NCI-H526 treated with DMSO at 0.1 percent for 48 hours (cell line): ENCODE data around the gene MAP1S.

Experiments
- DNase-seq: peaks from one replicate; lab custom pipeline; 2025; lab: John Stamatoyannopoulos, UW

MAP1S gene

DNA sequence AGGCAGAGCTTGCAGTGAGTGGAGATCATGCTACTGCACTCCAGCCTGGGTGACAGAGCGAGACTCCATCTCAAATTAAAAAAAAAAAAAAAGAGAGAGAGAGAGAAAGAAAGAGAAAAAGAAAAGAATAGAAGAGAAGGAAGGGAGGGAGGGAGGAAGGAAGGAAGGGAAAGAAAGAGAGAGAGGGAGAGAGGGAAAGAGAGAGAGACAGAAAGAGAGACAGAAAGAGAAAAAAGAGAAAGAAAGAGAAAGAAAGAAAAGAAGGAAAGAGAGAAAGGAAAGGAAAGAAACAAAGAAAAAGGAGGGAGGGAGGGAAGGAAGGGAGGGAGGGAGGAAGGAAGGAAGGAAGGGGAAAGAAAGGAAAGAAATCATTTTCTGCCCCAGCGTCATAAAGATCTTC, 24.1 kb upstream of the MAP1S start:
- no peak for DNase-seq

DNA sequence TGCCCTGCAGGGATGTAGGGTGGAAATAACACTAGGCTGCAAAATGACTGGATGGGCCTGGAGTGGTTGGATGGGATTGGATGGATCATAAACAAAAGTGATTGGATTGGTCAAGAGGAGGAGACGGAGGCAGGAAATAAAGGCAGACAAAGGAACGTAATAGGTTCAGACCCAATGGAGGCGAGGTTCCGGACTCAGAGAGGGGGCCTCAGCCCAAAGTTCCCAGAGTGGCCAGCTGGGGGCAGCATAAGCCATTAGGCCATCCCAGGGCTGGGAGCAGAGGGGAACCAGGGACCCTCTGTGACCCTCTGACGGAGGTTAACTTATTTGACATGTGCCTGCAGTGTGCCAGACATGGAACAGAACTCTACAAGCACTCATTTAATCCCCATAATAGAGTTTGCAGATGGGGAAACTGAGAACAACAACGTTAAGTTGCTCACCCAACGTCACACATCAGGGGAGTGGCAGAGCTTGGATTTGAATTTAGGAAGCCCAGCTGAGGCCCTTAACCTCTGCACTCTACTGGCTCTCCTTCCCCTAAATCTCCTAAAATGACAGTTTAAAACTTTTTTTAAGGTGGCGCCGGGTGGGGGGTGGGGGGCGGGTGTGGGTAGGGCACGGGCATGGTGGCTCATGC, 15.3 kb upstream of the MAP1S start:
- no peak for DNase-seq

DNA sequence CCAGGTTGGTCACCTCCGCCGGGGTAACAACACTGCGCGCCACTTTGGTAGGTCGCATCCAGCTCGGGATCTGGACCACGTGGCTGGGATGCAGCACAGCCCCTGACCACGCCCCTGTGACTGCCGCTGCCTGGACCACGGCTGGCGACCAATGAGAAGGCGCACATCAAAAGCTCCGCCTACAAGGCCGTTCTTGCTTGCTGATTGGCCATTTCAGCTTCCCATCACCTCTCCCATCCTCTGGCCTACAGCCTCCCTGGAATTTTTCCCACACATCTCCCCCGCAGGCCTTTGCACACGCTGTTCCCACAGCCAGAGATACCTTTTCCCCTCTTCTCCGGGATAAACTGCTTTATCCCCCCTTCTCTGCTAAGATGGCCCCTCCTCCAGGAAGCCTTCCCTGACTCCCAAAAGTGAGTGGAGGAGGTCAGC, 12.5 kb upstream of the MAP1S start:
- DNase-seq, result no peak

DNA sequence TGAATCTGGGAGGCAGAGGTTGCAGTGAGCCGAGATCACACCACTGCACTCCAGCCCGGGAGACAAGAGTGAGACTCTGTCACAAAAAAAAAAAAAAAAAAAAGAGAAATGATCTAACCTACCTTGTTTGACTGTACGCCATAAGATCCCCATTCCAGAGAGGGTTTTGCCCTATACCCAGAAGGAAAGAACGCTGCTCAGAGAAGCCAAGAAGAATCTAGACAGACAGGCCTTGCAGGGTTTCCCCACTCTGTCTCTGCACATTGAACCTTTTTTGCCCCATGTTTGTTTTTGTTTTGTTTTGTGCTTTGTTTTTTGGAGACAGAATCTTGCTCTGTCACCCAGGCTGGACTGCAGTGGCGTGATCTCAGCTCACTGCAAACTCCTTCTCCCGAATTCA, 7.4 kb upstream of the MAP1S start:
- DNase-seq, result no peak

DNA sequence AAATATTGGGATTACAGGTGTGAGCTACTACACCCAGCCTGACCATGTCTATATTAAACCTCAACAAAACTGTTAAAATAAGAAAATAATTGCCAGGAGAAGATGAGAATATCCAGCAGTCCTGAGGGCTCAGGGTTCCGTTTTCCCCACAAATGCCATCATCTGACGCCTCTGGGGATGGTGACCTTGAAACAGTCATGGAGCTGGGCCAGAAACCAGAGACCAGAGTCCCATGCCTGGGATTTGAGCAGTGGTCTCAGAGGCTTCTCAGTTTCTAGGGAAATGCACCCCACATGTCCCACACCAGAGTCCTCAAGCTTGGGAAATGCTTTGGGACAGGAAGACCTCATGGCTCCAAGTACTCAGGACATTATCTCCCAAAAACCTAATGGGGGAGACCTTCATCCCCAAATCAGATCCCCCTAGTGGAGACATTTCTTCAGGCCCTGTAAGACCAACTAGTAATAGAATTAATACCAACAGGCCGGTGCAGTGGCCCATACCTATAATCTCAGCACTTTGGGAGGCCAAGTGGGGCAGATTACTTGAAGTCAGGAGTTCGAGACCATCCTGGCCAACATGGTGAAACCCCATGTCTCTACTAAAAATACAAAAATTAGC, 2.9 kb upstream of the MAP1S start:
- DNase-seq, result no peak

DNA sequence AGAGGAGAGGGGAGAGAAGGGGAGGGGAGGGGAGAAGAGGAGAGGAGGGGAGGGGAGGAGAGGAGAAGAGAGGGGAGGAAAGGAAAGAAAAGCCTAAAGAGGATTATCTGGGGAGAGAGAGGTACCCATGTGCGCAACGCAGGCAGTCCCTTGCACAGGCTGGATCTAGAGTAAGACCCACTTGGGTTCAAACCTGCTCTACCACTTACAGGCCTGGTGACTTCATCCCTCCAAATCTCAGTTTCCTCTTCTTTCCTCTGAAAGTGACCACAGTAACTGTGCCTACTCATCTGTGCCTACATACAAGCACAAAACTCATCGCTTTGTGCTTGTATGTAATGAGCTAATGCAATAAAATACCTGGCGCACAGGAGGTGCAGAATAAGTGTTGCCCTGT, 732 bp upstream of the MAP1S start:
- DNase-seq, result no peak

DNA sequence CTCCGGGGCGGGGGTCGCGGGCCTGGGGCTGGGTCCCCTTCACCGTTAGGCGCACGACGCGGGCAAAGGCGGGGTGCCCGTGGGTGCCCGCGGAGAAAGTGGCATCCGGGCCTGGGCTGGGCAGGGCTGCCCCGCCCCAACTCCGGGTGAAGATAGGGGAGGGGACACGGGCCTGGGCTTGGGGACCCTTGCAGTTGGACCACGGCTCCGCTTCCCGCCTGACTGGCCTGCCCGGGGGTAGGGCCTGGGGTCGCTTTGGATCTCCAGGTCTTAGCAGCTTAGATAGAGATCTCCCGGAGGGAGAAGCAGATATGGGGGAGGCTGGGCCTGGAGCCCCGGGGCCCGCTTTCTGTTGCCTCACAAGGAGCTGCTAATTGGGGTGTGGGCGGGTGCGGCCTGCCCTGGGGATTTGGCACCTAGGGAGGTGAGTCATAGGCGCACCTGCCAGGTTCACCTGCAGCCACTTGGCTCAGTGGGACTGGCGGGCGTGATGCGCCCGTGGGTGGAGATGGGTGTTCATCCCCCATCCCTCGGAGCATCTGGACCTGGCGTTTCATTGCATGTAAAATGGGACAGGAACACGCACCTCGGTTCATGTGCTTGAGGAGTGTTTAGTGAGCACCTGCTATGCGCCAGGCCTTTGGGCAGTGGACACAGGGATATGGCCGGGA, 585 bp downstream of the MAP1S start:
- DNase-seq, result no peak

DNA sequence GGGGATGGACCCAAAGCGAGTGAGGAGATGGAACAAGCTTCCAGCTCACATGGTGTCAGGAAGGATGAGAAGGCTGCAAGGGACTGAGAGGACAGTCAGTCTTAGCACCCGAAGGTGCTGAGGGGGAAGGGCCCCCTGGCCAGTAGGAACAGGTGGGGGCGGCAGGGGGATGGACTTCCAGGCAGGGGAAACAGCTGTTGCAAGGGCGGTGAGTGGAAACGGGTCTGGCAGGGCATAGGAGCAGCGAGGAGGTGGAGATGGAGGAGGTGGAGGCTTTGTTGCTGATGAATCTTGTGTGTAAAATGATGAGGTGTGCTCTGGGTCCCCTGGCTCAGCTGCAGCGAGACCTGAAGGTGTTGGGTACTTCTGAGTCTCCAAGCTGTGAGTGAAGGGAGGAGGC, 1.2 kb downstream of the MAP1S start:
- no peak for DNase-seq

DNA sequence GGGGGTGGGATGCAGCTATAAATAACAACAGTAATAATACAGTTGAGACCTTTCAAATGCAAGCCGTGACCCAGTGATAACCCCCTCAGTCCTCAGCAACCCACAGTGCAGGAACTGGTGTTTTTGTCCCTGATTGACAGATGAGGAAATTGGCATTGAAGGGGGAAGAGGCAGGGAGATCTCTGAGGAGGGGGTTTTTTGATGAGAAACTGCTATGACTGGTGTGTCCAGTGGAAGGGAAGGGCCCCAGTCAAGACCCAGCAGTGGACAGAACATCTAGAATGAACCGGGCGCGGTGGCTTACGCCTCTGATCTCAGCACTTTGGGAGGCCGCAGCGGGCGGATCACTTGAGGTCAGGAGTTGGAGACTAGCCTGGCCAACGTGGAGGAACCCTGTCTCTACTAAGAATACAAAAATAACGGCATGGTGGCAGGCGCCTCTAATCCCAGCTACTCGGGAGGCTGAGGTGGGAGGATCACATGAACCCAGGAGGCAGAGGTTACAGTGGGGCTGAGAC, 1.9 kb downstream of the MAP1S start:
- no peak for DNase-seq

DNA sequence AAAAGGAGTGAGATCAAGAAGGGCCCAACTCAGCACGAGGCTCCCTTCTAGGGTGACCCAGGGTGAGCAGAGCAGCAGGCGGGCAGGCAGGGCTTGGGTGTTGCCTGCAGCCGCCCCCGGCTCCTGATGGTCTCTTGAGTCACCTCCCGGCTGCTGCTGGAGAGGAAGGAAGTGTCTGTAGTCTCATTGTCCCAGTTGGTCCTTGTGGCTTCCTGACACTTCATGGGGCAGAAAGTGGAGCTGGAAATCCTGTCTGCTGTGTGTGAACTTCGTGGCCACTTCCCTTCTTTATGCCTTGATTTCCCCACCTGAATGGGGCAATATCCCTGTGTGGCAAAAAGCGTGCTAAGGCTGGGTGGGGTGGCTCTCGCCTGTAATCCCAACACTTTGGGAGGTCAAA, 2.5 kb downstream of the MAP1S start:
- DNase-seq, result no peak

DNA sequence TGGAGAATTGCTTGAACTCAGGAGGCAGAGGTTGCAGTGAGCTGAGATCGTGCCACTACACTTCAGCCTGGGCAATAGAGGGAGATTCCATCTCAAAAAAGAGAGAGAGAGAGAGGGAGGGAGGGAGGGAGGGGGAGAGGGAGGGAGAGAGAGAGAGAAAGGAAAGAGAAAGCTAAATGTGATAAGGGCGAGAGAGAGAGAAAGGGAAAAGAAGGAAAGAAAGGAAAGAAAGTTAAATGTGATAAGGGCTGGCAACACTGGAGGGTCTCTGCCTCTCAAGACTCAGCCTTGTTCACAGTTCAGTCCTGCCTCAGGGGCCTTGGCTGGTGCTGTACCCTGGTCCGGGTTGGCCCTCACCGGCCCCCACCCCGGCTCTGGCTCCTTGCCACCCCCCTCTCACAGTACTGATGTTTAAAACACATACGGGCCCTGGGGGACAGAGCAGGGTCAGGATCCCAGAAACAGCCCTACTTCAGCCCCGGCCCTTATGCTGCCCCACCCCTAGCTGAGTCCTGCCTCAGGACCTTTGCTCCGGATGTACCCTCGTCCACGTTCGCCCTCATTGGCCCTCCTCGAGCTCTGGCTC, 3.5 kb downstream of the MAP1S start:
- DNase-seq, result no peak

DNA sequence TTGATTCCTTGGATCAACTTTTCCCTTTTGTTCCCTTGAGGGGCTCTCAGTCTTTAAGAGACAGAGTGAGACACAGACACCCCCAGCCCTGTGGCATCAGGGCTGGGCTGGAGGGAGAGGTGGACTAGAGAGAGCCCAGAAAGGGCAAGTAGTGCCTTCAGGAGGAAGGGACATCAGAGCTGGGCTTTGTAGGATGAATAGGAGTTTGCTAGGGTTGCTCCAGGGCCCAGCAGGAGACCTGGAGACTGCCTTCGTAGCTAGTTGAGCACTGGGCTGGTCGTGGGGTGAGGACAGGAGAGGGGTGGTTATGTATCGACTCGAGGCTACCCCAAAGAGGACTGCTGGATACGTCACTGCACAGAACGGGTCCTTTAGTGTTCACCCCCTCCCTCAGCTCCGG, 5.4 kb downstream of the MAP1S start:
- no peak for DNase-seq

DNA sequence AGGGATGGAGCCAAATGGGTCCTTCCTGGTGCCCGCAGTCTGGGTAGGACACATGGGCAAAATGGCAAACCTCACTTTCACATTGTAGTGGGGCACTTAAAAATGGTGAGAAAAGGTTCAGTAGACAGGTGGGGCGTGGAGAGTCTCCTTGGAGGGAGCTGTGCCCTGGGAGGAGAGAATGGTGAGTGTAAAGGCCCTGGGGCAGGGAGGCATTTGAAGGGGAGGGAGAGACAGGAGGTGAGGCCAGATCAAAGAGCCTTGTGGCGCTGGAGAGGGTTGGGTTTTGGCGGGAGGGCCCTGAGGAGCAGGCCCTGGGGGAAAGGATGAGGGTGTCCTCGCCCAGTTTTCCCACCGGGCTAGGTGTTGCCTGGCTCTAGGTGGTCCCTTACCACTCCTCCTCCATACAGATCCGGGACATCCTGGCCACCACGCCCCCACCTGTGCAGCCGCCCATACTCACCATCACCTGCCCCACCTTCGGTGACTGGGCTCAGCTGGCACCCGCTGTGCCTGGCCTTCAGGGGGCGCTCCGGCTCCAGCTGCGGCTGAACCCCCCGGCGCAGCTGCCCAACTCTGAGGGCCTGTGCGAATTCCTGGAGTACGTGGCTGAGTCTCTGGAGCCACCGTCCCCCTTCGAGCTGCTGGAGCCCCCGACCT, 6.3 kb downstream of the MAP1S start:
- no peak for DNase-seq

DNA sequence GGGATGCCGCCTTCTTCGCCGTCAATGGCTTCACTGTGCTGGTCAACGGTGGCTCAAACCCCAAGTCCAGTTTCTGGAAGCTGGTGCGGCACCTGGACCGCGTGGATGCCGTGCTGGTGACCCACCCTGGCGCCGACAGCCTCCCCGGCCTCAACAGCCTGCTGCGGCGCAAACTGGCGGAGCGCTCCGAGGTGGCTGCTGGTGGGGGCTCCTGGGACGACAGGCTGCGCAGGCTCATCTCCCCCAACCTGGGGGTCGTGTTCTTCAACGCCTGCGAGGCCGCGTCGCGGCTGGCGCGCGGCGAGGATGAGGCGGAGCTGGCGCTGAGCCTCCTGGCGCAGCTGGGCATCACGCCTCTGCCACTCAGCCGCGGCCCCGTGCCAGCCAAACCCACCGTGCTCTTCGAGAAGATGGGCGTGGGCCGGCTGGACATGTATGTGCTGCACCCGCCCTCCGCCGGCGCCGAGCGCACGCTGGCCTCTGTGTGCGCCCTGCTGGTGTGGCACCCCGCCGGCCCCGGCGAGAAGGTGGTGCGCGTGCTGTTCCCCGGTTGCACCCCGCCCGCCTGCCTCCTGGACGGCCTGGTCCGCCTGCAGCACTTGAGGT, 7.0 kb downstream of the MAP1S start:
- DNase-seq, result no peak

DNA sequence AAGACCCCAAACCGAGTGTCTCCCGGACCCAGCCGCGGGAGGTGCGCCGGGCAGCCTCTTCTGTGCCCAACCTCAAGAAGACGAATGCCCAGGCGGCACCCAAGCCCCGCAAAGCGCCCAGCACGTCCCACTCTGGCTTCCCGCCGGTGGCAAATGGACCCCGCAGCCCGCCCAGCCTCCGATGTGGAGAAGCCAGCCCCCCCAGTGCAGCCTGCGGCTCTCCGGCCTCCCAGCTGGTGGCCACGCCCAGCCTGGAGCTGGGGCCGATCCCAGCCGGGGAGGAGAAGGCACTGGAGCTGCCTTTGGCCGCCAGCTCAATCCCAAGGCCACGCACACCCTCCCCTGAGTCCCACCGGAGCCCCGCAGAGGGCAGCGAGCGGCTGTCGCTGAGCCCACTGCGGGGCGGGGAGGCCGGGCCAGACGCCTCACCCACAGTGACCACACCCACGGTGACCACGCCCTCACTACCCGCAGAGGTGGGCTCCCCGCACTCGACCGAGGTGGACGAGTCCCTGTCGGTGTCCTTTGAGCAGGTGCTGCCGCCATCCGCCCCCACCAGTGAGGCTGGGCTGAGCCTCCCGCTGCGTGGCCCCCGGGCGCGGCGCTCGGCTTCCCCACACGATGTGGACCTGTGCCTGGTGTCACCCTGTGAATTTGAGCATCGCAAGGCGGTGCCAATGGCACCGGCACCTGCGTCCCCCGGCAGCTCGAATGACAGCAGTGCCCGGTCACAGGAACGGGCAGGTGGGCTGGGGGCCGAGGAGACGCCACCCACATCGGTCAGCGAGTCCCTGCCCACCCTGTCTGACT, 7.9 kb downstream of the MAP1S start:
- no peak for DNase-seq

DNA sequence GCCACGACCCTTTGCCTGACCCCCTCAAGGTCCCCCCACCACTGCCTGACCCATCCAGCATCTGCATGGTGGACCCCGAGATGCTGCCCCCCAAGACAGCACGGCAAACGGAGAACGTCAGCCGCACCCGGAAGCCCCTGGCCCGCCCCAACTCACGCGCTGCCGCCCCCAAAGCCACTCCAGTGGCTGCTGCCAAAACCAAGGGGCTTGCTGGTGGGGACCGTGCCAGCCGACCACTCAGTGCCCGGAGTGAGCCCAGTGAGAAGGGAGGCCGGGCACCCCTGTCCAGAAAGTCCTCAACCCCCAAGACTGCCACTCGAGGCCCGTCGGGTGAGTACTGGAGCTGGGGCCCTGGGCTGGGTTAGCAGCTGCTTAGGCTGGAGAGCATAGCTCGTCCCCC, 8.6 kb downstream of the MAP1S start:
- DNase-seq, result no peak

DNA sequence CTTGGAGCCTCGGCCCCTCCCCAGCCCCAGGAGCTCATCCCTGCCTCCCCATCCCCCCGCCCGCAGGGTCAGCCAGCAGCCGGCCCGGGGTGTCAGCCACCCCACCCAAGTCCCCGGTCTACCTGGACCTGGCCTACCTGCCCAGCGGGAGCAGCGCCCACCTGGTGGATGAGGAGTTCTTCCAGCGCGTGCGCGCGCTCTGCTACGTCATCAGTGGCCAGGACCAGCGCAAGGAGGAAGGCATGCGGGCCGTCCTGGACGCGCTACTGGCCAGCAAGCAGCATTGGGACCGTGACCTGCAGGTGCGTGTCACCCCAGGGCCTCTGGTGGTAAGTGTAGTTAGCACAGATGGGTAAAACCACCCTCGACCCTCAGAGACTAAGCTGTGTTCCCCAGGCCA, 13.8 kb downstream of the MAP1S start:
- DNase-seq, result no peak

DNA sequence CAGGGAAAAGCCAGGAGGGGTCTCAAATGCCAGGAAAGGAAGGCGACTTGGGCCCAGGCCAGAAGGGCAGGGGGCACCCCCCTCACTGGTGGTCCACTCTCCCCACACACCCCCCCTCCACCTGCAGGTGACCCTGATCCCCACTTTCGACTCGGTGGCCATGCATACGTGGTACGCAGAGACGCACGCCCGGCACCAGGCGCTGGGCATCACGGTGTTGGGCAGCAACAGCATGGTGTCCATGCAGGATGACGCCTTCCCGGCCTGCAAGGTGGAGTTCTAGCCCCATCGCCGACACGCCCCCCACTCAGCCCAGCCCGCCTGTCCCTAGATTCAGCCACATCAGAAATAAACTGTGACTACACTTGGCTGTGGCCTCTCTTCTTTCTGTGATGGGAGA, 14.9 kb downstream of the MAP1S start:
- DNase-seq, result no peak

DNA sequence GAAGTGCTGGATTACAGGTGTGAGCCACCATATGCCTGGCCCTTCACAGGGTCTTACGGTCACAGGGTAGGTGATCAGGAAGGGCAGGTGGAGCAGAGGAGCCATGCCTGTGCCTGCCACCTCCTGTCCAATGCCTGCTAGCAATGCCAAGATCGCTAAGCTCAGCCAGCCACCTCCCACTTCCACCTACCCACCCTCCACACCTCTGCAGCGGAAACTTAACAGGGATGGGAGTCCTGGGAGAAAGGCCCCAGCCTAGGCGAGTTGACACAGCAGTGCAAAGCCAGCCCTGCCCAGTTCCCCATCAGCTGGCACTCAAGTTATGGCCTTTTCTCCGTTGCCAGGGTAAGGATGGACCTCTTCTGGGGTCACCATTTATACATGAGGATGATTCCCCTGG, 16.1 kb downstream of the MAP1S start:
- DNase-seq, result no peak

DNA sequence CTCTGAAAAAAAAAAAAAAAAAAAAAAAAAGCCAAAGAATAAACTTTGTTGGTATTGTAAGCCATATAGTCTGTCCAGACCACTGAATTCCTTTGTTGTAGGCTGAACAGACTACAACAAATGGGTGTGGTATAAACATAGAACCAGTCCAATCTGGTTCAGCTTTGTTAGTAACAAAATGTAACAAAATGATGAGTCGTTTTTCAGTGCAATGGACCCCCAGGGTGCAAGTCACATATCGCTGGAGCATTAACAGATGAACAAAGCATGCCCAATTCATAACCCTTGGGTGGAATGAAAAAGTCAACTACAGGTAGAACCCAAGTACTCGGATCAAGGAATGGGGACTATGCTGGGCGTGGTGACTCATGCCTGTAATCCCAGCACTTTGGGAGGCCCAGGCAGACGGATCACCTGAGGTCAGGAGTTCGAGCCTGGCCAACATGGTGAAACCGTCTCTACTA, 18.4 kb downstream of the MAP1S start:
- no peak for DNase-seq
